Hematopoietic multipotent progenitor cell treated with erythropoietin and hydrocortisone succinate and interleukin-3 and kit ligand, for 17 days (in vitro differentiated cells): ENCODE measurements around the gene STUM.
"Not testable (repeated sequence)": the region's sequence is repeated elsewhere in the genome, so short reads cannot be mapped to it uniquely, and the experiment has no call there.

ENCODE experiments used
- DNase-seq: peaks from one replicate; pipeline ENCODE4 v3.0.0-alpha.2; 2015; ENCODE audit warnings: low spot score

Gene STUM

DNA sequence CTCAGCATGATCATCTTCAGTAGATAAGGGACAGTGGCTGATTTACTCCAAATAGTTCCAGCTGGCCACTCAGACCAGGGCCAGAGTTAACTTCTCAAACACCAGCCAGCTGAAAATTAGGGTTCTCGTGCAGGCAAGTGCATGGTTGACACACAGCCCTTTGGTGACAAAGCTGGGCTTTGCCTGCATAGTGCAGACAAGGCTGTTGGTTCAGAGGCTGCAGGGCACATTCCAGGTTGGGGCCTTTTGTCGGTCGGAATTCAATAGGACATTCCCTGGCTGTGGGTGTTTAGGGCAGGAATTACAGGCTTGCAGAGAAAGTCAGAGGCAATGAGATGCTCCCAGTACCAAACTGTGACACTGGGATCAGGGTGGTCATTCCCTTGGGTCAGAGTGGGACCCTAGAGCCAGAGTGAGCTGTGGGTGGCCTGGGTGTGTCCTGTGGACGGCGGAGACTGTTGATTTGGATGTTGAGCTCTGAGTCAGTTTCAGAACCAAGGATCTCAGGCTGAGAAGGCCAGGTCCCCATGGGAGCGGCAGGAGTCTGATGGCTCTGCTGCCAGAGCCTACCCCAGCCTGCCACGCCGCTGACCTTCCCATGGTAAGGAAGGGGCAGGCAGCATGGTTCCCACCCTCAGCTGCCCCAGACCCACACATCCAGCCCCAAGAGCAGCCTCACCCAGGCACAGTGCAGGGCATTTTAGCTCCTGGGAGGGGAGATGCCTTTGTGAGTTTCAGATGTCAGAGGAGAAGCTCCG, 56.2 kb downstream of the STUM start:
- DNase-seq, result no peak

DNA sequence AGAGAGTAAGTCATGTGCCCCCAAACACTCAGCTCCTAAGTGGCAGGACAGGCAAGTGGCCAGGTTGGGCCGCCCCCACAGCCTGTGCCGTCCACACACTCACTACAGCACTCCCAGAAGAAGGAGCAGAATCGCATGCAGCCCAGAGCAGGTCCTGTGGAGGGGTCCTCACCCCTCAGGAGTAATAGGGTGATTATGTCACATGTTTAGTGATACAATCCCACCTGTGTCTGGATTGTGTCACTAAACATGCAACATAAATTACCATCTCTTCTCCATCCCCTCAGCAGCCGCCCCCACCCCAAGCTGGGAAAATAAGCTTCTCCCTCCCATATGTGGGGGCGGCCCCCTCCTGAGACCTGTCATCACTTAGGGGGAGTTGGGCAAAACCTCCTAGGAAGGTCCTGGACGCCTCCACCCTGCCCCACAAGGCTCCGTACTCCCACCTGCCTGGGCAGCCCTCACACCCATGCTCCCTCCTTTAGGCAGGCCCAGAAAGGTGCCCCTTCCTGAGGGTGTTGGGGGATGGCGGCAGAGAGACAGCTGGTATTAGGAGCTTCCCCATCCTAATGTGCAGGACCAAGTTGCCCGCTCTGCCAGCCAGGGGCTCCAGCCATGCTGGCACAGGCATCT, 56.9 kb downstream of the STUM start:
- no peak for DNase-seq

DNA sequence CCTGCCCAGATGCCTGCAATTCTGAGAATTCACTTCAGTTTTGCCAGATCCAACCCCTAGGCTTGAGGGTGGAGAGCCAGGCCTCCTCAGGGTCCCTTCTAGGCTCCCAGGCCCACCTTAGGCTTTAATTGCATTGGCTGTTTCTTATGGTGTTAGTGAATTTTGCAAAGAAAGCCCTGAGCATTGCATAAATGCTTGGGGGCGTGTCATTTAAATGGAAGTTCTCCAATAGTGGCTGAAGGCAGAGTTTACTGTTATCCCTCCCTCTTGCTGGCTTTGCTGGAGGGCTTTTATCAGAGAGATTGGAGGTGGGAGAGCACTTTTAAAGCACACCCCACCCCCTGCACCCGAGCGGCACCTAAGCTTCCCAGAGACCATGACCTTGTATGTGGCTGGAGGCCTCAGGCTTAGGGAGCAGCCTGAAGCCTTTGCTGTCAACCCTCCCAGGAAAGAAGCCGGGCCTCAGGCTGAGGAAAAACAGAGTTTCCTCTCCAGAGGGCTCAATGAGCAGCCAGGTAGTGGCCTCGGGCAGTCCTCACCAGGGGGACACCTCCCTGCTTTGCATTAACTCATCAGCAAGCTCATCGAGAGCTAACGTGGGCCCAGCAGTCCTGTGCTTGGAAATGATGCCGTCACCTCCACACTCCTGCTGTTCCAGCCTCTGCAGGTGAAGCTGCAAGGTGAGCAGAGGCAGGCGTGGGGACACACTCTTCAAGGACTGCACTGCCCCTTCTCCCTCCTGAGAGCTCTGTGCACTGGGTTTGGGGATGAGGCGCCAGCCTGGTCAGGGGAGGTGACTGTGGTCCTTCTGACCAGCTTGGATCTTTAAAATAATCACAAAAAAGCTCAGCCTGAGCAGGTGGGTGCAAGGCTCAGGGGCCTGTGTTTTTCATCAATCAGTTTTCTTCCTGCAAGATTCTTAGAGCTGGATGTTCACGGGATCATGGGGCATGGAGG, 58.0 kb downstream of the STUM start:
- DNase-seq, result no peak

DNA sequence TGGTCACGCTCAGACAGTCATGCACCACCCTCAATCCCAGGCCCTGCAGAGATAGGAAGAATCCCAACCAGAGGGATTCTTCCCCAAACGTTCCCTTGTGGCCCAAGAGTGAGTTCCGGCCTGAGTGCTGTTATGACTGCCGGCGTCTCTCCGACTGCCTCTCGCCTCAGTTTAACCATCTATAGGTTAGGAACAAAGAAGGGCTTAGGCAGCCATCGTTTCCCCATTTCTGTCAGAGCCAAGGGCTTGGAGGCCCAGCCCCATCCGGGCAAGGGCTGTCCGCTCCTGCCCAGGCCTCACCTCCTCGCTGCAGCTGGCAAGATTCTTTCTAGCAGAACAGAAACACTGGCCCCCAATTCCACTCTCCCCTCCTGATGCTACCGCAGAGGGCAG, 58.7 kb downstream of the STUM start:
- DNase-seq, result no peak

DNA sequence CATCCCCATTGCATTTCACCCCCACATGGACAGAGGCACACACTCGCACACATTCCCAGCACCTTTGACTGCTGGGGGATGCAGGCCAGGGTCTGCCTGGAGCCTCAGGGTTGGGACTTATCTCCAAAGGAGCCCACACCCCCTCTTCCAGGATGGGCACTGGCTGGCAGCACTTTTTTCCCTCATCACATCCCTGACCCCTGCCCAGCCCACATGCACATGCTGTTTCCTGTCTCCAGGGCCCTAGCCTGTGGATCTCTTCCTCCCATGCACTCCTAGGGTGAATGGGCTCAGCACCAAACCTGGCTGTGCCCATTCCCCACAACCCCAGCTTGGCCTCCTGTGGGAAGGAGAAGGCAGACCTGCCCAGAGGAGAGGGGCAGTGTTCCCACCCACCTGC, 59.3 kb downstream of the STUM start:
- no peak for DNase-seq

DNA sequence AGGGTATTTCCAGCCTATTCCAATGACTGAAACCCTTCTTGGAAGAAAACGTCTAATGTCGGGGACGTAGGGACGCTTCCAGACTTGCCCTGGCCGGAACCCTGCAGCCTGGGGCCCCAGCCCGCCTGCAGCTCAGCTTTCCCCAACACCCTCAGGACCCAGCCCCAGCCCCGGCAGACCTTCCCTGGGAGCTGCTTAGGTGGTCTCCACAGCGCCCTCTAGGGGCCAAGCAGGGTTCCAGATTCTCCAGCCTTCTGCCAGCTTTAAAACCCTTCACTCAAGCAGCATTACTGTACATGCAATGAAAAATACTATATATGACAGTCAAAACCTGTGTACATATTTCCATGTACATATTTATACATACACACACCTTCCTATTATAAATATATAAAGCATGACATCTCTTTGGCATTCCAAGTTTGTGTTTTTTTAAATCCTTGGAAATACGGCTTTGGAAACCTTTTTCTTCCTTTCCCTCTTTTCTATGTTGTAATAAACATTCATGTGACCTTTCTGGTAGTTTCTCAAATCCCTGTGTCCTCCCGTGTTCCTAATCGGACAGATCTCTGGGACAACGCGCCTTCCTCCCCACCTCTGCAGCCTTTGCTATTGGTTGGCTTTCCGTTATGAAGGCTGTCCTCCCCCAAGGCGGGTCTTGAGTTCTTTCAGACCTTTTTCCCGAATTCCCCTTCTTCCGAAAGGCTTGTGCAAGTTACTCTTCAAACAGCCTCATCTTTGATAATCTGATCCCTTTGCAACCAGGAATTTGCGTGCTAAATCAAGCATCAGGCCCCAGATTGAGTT, 60.3 kb downstream of the STUM start:
- DNase-seq, result peak; percentile 64

DNA sequence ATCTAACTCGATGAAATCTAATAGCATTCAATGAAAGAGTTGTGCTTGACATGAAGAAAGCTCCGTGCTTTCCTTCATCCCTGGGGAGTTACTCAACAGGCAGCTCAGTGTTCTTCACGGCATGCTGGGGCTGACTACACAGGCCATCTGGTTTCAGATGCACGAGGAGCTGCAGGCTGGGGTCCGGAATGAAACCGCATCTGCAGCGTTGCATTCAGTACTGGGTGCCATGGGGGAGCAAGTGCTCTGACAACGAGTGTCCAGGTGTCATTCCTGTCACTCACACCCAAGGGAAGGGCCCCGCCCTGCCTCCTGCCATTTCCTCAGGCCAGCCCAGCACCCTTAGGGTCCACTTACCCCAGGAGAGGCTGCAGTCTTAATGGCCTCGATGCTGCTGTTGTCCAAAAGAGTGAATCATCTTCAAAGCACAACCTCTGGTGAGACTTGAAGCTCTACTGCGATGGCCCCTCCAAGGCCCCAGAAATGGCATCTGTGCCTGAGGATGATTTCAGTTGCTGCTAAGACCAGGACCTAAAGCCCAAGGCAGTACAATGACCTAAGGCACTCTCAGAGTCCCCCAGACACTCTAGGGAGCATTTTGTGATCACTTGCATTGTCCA, 61.4 kb downstream of the STUM start:
- DNase-seq, result no peak

DNA sequence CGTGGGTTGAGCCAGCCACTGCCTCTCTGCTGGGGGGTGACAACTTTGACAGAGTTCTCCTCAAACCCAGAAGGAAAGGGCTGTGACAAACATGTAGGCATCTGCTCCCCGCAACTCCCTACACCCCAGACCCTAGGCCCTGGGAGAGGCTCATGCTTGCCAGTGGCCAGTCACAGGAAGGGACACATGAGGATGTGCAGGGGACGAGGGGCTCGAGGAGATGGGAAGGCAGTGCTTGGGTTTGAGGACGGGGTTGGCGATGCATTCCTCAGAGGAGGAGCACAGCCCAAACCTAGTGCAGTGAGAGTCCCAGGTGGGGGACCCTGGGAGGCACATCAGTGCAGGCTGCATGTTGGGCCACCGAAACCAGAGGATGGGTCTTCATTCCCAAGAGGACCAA, 62.1 kb downstream of the STUM start:
- DNase-seq, result no peak

DNA sequence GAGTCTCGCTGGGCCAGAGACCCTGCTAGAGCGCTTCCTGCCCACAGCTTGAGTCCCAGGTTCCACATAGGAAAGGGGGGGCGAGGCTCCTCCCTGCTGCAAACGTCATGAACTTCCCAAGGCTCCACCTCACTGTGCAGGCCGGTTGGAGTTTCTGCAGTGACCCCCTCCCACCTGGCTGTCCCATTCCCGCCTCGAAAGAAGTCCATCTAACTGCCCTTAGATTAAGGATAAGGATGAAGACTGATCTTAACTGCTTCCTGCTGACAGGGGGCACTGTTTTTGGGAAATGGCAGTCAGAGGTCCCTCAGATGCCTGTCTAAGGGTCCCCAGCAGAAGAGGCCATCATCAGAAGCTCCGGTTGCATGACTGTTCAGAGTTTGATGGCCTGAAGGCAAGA, 62.7 kb downstream of the STUM start:
- no peak for DNase-seq

DNA sequence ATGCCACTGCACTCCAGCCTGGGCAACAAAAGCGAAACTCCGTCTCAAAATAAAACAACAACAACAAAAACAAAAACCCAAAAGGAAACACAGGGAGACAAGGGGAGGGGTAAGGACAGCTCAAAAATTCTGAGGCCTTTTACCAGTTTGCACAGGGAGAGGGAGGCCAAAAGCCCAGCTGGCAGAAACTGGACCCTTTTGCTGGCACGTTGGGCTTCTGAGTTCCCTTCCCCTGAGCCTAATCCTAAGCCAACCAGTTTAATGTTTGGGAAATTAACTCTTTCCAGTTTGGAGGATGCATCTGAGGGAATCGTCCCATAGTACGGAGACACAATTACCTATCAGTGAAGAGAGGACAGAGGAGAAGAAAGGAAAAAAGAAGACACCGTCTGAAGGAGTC, 63.4 kb downstream of the STUM start:
- not testable (repeated sequence) for DNase-seq

DNA sequence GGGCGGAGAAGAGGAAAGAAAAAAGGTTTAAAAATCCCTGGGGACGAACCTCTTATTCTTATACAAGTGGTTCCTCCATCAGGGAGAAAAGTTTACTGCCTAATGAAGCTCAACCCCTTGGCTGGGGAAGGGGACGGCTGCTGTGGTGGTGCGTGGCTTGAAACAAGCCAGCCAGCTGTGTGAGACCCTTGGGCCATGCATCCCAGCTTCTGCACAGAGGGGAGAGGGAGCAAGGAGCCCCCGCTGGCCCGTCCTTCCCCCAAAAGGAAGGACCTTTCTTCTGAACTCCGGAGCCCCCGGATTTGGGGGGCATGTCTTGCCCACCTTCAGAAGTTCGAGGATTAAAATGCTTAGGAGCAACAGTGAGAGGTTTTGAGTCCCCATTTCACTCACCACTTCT, 67.3 kb downstream of the STUM start:
- no peak for DNase-seq

DNA sequence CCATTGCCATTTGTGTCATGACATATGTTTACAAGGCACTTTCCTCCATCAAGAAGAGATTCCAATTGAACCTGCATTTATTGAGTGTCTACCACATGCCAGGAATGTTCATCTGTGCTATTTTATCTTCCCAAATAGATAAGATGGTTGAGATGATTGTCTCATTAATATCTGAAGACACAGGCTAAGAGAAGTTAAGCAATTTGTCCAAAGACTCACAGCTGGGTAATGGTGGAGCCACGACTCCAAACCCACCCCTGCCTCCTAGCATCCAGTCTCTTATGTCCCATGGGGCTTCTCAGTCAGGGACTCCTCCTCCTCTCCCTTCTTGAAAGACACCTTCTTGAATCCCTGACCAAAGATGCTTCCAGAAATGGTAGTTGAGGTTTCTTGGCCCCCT, 68.1 kb downstream of the STUM start:
- no peak for DNase-seq

DNA sequence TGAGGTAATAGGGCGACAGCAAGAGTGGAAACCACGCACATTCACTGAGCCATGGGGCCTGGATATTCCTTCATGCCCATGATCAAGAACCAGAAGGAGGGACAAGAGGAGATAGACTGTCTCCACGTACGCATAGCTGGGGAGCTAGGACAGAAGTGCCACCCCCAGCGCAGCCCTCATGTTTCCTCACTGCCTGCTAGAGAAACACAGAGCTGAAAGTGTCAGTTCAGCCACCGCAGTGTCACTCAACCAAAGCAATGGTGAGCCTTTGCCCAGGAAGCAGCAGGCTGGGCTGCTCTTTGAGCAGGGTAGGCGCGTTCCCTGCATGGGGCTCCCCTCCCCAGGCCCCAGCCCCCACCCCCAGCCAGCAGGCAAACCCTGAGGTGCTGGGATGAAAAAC, 68.5 kb downstream of the STUM start:
- DNase-seq, result no peak

DNA sequence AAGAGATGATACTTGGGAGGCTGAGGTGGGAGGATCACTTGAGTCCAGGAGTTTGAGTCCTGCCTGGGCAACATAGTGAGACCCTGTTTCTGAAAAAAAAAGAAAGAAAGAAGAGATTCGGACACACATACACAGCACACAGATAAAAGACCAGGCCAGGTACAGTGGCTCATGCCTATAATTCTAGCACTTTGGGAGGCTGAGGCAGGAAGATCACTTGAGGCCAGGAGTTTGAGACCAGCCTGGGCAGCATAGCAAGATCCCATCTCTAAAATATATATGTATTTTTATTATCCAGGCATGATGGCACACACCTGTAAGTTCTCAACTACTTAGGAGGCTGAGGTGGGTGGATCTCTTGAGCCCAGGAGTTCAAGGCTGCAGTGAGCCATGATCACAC, 69.2 kb downstream of the STUM start:
- not testable (repeated sequence) for DNase-seq

DNA sequence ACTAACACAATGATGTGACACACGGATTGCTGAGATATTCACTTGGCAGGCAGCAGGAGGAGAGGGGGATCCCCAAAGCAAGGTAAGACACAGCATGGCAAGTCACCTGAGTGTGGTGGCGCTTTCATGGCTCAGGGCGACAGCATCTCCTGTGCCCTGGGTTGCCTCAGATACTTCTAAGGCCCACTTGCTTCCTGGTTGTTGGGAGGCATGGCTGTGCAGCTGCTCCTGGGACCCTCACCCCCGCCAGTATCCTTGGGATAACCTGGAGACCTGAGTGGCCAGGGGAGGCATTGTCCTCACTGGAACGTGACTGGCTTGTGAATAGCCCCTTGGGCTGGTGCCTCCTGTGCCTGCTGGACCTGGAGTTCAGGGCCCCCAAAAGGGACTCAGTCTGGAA, 69.8 kb downstream of the STUM start:
- DNase-seq, result no peak

DNA sequence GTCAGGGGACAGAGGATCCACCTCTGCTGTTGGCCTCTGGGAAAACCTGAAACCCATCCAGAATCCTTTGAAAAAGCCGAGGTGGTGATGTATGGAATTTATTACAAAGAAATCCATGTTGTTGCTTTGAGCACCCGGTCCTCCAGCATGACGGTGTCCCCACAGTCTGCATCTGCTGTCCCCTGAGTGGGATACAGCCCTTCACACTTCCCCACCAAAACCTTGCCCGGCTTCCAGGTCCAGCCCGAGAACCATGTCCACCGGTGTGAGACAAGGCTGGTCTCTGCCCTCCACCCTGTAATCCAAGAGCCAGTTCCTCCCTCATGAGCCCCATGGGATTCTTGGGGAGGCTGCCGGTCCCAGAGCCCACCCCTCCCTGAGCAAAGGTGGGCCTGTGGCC, 70.5 kb downstream of the STUM start:
- no peak for DNase-seq

DNA sequence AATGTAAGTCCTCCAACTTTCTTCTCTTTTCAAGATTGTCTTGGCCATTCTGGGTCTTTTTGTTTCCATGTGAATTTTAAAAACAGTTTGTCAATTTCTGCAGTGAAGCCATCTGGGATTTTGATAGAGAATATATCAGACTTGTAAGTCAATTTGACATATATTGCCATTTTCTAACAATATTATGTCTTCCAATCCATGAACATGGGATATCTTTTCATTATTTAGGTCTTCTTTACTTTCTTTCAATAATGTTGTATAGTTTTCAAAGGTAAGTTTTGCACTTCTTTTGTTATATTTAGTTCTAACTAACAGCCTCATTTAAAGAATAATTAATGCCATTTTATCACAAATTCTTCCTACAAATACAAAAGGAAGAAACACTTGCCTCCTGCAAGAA, 73.4 kb downstream of the STUM start:
- DNase-seq, result no peak

DNA sequence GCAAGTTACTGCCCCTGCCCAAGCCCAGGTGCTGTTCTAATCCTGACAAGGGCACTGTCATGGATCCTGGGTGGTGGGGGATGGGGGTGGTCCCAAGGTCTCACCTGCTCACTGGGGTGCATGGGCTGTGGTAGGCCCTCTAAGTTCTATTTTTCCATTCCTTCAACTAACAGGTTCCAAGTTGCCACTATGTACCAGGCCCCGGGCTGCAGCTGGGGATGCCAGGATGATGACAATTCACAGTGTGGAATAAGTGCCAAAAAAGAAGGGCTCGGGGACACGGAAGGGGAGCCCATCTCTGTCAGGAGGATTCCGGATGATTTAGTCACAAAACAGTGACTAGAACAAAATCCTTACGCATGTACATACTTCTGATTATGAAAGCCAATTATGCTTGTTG, 76.0 kb downstream of the STUM start:
- DNase-seq, result no peak

DNA sequence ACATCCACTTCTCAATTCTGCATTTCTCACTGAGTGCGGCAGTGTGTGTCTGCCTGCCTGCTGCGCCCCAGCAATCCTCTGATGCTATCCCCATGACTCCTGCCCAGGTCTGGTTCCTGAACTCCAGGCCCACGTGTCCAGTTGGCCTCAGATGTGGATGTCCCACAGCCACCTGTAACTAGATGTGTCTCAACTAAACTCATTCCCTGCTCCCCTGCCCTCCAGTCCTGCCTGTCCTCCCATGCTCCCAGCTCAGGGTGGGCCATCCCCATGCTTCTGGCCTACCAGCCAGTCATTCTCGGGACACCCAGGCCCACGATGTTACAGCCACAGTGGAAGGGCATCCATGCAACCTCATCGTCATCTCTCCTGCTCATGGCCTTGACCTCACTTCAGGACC, 76.8 kb downstream of the STUM start:
- DNase-seq, result no peak

DNA sequence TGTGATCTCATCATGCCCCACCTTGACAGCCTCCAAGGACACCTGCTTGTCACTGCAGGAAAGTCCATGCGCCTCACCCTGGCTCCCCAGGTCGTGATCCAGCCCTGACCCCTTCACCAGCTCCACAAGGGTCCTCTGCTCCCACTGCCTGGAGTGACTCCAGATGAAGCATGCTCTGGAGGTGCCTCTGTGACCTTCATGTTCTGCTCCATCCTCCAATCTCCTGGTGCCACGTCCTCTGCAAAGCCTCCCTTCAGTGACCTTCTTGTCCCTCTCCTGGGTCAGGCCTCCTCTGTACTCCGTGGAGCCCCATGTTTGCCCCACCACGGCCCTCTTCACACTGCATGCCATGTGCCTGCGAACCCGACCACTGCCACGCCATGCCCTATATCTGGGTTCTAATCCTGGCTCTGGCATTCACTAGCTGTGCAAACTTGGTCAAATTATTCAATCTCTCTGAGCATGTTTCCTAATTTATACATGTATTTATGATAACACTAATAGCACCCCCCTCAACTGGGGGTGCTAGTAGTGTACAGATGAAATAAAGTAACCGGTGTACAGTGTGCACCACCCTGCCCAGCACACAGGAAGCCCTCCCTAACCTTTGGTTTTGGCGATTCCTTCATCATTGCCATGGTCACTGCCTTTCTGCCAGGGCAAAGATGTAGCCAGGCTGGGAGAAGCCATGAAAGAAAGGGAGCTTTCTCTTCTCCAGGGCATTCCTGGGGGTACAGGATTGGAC, 77.4 kb downstream of the STUM start:
- no peak for DNase-seq

DNA sequence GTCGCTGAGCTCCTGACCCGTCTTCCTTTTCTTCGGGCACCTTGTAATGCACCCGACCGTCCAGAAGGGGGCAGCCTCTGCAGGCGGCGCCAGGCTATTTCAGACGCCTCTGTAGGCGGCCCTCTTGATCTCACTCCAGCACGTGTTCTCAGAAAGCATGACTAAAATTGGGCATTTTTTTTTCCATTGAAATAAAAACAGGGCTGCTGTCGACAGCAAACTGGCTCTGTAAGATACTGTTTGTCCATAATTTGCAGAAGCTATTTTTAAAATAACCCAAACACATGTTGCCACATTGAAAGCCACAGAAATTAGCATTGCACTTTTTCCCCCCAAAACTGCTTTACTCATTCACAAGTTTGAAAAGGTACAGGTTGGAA, 78.0 kb downstream of the STUM start:
- DNase-seq, result peak; percentile 63
